ENCODE measurements around the gene VMAC.
"Not testable (repeated sequence)": the region's sequence is repeated elsewhere in the genome, so short reads cannot be mapped to it uniquely, and the experiment has no call there.

The VMAC gene

DNA sequence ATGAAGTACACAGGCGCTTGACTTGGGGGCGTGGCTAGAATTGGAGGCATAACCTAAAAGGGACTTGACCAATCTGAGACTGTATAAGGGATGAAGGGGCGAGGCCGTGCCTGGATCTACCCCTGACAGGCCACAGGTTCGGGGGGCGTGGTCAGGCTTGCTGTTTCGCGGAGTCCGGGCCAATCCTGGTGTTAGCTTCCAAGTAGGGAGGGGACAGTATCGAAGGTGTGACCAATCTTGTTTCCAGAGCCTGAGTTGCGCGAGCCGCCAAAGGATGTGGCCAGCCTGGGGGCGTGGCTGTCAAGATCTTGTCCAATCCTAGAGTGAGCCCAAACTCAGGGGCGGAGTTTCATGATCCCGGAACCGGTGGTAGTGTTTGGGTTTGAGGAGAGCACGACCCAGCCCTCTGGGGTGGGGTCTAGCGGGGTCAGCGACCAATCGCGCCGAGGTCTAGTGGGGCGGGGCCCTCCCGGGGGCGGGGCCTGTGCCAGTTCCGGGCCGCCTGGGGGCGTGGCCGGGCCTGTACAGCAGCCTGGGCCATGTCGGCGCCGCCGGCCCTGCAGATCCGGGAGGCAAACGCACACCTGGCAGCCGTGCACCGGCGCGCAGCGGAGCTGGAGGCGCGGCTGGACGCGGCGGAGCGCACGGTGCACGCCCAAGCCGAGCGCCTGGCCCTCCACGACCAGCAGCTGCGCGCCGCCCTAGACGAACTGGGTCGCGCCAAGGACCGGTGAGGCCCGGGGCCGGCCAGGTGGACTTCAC is at the start of gene VMAC:
VMAC (plus strand) TSS at position 521 of the 762 bp plus-strand sequence; CDS start at position 540, 19 bp downstream.
- peak within 1 kb of the TSS; percentile 98 for H3K4me3 ChIP-seq (ENCODE audit: low read depth, low read length)
- DNase-seq (ENCODE audit: low read depth, low spot score): peak; percentile 100
- in situ Hi-C loops (cut with HindIII; ENCODE audit: low sequenced_read_pairs): no loop called here
- TF ChIP-seq, protein P1, sequence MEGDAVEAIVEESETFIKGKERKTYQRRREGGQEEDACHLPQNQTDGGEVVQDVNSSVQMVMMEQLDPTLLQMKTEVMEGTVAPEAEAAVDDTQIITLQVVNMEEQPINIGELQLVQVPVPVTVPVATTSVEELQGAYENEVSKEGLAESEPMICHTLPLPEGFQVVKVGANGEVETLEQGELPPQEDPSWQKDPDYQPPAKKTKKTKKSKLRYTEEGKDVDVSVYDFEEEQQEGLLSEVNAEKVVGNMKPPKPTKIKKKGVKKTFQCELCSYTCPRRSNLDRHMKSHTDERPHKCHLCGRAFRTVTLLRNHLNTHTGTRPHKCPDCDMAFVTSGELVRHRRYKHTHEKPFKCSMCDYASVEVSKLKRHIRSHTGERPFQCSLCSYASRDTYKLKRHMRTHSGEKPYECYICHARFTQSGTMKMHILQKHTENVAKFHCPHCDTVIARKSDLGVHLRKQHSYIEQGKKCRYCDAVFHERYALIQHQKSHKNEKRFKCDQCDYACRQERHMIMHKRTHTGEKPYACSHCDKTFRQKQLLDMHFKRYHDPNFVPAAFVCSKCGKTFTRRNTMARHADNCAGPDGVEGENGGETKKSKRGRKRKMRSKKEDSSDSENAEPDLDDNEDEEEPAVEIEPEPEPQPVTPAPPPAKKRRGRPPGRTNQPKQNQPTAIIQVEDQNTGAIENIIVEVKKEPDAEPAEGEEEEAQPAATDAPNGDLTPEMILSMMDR (IDR thresholded peaks at IDR 0.05; ENCODE audit: low read depth, low read length): no peak

DNA sequence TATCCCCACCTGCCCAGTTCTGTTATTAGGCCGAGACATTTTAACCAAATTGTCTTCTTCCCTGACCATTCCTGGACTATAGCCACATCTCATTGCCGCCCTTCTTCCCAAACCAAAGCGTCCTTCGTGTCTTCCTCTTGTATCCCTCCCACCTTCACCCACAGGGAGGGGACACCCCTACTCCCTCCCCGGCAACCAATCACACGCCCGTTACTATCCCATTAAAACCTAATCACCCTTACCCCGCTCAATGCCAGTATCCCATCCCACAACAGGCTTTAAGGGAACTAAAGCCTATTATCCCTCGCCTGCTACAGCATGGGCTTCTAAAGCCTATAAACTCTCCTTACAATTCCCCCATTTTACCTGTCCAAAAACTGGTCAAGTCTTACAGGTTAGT is 49.5 kb upstream of the VMAC start:
- DNase-seq (ENCODE audit: low read depth, low spot score); H3K4me3 ChIP-seq (ENCODE audit: low read depth, low read length); in situ Hi-C loops (cut with HindIII; ENCODE audit: low sequenced_read_pairs): not testable (repeated sequence)

DNA sequence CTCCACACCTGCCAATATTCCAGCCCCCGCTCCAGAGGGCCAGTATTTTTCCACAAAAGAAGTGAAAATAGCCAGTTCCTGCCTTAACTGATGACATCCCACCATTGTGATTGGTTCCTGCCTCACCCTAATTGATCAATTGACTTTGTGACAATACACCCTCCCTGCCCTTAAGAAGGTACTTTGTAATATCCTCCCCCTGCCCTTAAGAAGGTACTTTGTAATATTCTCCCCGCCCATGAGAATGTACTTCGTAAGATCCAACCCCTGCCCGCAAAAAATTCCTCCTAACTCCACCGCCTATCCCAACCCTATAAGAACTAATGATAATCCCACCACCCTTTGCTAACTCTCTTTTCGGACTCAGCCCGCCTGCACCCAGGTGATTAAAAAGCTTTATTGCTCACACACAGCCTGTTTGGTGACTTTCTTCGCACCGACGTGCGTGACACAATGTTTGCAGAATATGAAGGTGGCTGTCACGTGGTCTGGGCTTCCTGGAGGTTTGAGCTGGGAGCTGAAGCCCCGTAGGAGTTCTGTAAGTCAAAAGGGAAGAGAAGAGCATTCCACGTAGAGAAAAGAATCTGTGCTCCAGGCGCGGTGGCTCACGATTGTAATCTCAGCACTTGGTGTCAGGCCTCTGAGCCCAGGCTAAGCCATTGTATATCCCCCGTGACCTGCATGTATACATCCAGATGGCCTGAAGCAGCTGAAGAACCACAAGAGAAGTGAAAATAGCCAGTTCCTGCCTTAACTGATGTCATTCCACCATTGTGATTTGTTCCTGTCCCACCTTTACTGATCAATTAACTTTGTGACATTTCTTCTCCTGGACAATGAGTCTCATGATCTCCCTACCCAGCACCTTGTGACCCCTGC is 47.2 kb upstream of the VMAC start:
- in situ Hi-C loops (cut with HindIII; ENCODE audit: low sequenced_read_pairs): no loop called here
- DNase-seq (ENCODE audit: low read depth, low spot score): no peak

GRCh38 chr19:5863030-5863665 is 41.5 kb upstream of the VMAC start:
- TF ChIP-seq, protein P1 (IDR thresholded peaks at IDR 0.05; ENCODE audit: low read depth, low read length): no peak
- no peak for DNase-seq (ENCODE audit: low read depth, low spot score)
- no peak overlapping the region for H3K4me3 ChIP-seq (ENCODE audit: low read depth, low read length)
- in situ Hi-C loops (cut with HindIII; ENCODE audit: low sequenced_read_pairs): no loop called here

More for the DNA sequence above, 47.2 kb upstream of the VMAC start:
- no peak overlapping the region for H3K4me3 ChIP-seq (ENCODE audit: low read depth, low read length)
- TF ChIP-seq, protein P1 (IDR thresholded peaks at IDR 0.05; ENCODE audit: low read depth, low read length): no peak

DNA sequence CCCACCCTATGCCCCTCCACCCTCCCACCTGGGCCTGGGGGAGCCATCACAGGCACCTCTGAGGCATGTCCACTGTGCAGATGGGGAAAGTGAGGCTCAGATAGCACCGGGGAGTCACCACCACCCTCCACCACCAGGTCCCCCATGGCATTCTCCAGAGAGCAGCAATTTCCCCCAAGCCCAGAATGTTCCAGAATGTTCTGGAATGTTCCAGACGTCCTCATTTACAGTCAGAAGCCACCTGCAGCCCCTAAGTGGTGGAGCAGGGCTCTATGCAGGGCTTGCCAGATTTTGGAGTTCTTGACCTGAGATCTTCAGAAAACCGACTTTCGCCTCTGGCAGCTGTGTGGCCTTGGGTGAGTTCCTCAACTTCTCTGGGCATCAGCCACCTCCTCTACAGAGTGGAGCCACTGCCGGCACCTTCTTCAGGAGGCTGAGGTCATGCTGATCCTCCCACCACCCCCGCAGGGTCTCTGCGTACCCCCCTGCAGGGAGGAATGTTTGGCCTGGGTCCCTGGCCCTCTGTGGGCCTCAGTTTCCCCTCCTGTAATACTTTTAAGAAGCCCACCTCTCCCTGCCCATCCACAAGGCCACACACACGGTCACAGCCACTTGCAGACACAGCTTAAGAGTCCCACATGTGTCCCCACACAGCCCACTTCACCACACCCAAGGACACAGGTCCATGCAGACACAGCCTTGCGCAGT is 40.5 kb upstream of the VMAC start:
- in situ Hi-C loops (cut with HindIII; ENCODE audit: low sequenced_read_pairs): no loop called here
- TF ChIP-seq, protein P1 (IDR thresholded peaks at IDR 0.05; ENCODE audit: low read depth, low read length): no peak
- DNase-seq (ENCODE audit: low read depth, low spot score): no peak

DNA sequence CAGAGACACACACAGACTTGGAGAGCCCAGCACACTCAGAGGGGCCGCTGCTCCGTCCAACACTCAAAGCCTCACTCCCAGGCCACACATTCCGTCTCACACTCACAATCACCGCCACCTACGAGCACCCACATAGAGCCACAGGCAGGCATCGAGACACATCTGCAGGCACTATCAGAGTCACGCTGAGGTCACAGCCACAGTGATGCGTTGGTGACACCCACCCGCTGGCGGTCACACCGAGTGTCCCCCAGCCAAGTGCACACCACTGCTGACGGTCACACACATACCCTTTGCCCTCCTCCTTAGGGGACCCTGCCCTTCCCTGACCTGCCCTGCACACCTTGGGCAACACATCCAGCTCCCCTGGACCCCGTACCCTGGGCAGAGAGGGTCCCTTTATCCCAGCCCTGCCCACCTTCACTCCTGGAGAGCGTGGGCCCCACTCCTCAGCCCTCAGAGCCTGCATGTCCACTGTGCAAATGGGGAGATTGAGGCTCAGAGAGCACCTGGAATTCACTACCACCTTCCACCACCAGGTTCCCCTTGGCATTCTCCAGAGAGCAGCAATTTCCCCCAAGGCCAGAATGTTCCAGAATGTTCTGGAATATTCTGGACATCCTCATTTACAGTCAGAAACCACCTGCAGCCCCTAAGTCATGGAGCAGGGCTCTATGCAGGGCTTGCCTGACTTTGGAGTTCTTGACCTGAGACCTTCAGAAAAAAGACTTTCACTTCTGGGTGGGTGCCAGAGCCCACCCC is 39.8 kb upstream of the VMAC start:
- no peak overlapping the region for H3K4me3 ChIP-seq (ENCODE audit: low read depth, low read length)
- DNase-seq (ENCODE audit: low read depth, low spot score): no peak
- in situ Hi-C loops (cut with HindIII; ENCODE audit: low sequenced_read_pairs): no loop called here
- TF ChIP-seq, protein P1 (IDR thresholded peaks at IDR 0.05; ENCODE audit: low read depth, low read length): peak; percentile 9

More for the DNA sequence above, 40.5 kb upstream of the VMAC start:
- no peak overlapping the region for H3K4me3 ChIP-seq (ENCODE audit: low read depth, low read length)
